ENCODE results near the gene RSPH3.

DNA sequence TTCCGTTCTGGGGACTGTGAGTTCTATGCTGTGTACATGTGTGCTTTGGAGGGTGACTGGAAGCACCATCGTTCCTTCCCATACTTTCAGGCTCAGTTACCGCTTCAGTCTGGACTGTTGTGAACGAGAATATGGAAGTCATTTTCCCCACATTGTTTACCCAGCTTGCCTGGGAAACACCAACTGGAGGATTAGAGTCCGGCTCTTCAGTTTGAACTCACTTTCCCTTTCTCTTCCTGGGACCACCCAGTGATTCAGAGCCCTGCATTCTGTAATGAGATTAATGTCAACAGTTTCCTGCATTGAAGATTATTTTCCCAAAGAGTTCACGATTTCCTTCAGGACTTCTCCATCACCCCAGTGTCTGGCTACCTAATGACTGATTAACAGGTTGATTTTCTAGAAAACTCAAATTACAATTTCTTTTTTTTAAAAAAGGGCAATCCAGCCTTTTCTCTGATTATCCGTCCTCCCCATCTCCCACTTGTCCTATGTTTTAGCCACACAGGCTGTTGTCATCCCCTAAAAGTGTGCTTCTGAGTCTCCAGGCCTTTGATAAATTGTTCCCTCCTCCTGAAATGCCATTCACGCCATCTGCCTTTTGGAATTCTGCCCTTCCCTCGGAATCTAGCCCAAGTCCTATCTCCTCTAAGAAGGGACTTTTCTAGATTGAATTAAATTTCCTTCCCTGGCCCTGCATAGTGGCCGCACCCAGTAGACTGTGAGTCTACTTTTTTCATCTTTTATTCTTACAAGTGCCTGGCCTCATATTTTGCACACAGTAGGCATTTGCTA is 48.1 kb upstream of the RSPH3 start:
- TF ChIP-seq POLR2A (IDR thresholded peaks at IDR 0.05) = no peak
- TF ChIP-seq, protein P1, sequence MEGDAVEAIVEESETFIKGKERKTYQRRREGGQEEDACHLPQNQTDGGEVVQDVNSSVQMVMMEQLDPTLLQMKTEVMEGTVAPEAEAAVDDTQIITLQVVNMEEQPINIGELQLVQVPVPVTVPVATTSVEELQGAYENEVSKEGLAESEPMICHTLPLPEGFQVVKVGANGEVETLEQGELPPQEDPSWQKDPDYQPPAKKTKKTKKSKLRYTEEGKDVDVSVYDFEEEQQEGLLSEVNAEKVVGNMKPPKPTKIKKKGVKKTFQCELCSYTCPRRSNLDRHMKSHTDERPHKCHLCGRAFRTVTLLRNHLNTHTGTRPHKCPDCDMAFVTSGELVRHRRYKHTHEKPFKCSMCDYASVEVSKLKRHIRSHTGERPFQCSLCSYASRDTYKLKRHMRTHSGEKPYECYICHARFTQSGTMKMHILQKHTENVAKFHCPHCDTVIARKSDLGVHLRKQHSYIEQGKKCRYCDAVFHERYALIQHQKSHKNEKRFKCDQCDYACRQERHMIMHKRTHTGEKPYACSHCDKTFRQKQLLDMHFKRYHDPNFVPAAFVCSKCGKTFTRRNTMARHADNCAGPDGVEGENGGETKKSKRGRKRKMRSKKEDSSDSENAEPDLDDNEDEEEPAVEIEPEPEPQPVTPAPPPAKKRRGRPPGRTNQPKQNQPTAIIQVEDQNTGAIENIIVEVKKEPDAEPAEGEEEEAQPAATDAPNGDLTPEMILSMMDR (IDR thresholded peaks at IDR 0.05) = no peak
